Endothelial cell of umbilical vein (primary cell): ENCODE results near the gene HYAL1. TPM values are rescaled to one million over a fixed set of nuclear protein-coding genes. Genes with fewer than 3 reads are reported as not detected.

ENCODE experiments used
- BruUV-seq: library from RNA; stranded (reverse); fragments of 400-500 nt; replicated peaks from 2 replicates; lab custom pipeline; 2021; lab: Mats Ljungman, UMichigan
- CTCF ChIA-PET: fragments of 300-600, 350-600 bp; sonication (Branson Sonifier 250); formaldehyde crosslinking; loops from one replicate; lab custom pipeline; 2021; ENCODE audit warnings: antibody characterized with exemption, inconsistent platforms; lab: Charles Lee
- POLR2A ChIA-PET: fragments of 300-600, 350-600 bp; sonication (Branson Sonifier 250); formaldehyde crosslinking; loops from one replicate; lab custom pipeline; 2021; ENCODE audit warnings: antibody characterized with exemption, inconsistent platforms; lab: Charles Lee
- DNase-seq: peaks from one replicate; pipeline ENCODE4 v3.0.0-alpha.2; 2011; ENCODE audit warnings: low read depth, low spot score
- FAIRE-seq: peaks from 2 replicates; lab custom pipeline; 2011; peaks lifted over from hg19 to GRCh38; lab: Jason Lieb, UNC
- H2AFZ ChIP-seq: 2 replicates; pipeline ENCODE4 v1.6.0; 2012; ENCODE audit warnings: low read depth, low read length, control low read depth, inconsistent platforms
- H3K27ac ChIP-seq: 2 replicates; pipeline ENCODE4 v1.5.1; 2011; ENCODE audit warnings: low read depth, mild to moderate bottlenecking, control low read depth, low read length, moderate library complexity; ENCODE audit not compliant: insufficient read depth
- H3K27me3 ChIP-seq, 2 experiments: 2 replicates each; pipeline versions ENCODE4 v1.6.0 to v1.6.1; 2011; ENCODE audit warnings: low read length in 2 of 2, mixed read lengths in 1 of 2; ENCODE audit not compliant: control insufficient read depth in 2 of 2, insufficient read depth in 2 of 2
- H3K36me3 ChIP-seq, 2 experiments: 2 replicates in 1 of 2; 3 replicates in 1 of 2; pipeline ENCODE4 v1.5.1; 2011; ENCODE audit warnings: low read length in 2 of 2, mild to moderate bottlenecking in 1 of 2, moderate library complexity in 1 of 2; ENCODE audit not compliant: control insufficient read depth in 2 of 2, insufficient read depth in 2 of 2; ENCODE audit errors: extremely low read depth in 1 of 2
- H3K4me1 ChIP-seq: 3 replicates; pipeline ENCODE4 v1.5.1; 2011; ENCODE audit warnings: mild to moderate bottlenecking, low read length; ENCODE audit not compliant: control insufficient read depth, insufficient read depth; ENCODE audit errors: extremely low read depth
- H3K4me2 ChIP-seq: 2 replicates; pipeline ENCODE4 v1.6.1; 2011; ENCODE audit warnings: low read length, control low read depth, mixed read lengths; ENCODE audit not compliant: insufficient read depth
- H3K4me3 ChIP-seq, 3 experiments: fragments of 200-600 bp in 1 of 3; sonication (generic), shearing (Covaris generic) in 1 of 3; replicated peaks in 1 of 3; 2 replicates each; pipeline ENCODE4 v1.5.1; 2011 to 2016; ENCODE audit warnings: control low read depth in 3 of 3, low read length in 3 of 3, mild to moderate bottlenecking in 2 of 3, inconsistent platforms in 1 of 3, low read depth in 1 of 3, moderate library complexity in 1 of 3; ENCODE audit not compliant: insufficient read depth in 1 of 3
- H3K79me2 ChIP-seq: 2 replicates; pipeline ENCODE4 v1.6.0; 2012; ENCODE audit warnings: low read length, inconsistent platforms; ENCODE audit not compliant: control insufficient read depth, insufficient read depth
- H3K9ac ChIP-seq: replicated peaks from 2 replicates; pipeline ENCODE3; 2011; ENCODE audit warnings: low read length, control low read depth; ENCODE audit not compliant: insufficient read depth; ENCODE audit errors: extremely low read depth
- H3K9me1 ChIP-seq: replicated peaks from 3 replicates; pipeline ENCODE4 v1.6.0; 2011; ENCODE audit warnings: mild to moderate bottlenecking, low read length; ENCODE audit not compliant: control insufficient read depth, insufficient read depth; ENCODE audit errors: extremely low read depth
- H3K9me3 ChIP-seq: replicated peaks from 2 replicates; pipeline ENCODE4 v1.5.1; 2012; ENCODE audit warnings: low read length, inconsistent platforms; ENCODE audit not compliant: control insufficient read depth, insufficient read depth
- H4K20me1 ChIP-seq: replicated peaks from 2 replicates; pipeline ENCODE3; 2011; ENCODE audit warnings: mild to moderate bottlenecking, low read length; ENCODE audit not compliant: control insufficient read depth, insufficient read depth; ENCODE audit errors: extremely low read depth
- EZH2 ChIP-seq: IDR thresholded peaks from 2 replicates; pipeline ENCODE4 v1.6.1; 2012; ENCODE audit warnings: borderline replicate concordance, low read depth, mild to moderate bottlenecking, moderate library complexity, low read length, inconsistent platforms; ENCODE audit not compliant: severe bottlenecking
- FOS ChIP-seq: IDR thresholded peaks from 2 replicates; pipeline ENCODE4 v1.6.1; 2011; ENCODE audit warnings: mild to moderate bottlenecking, low read length, moderate library complexity, borderline replicate concordance; ENCODE audit not compliant: insufficient read depth
- GATA2 ChIP-seq: IDR thresholded peaks from 2 replicates; pipeline ENCODE4 v1.7.0; 2011; ENCODE audit warnings: low read depth, mild to moderate bottlenecking, moderate library complexity, mixed read lengths, low read length; ENCODE audit not compliant: insufficient read length, insufficient read depth
- JUN ChIP-seq: IDR thresholded peaks from 2 replicates; pipeline ENCODE4 v1.6.1; 2011; ENCODE audit warnings: borderline replicate concordance, low read depth; ENCODE audit not compliant: insufficient read length, insufficient read depth
- MAX ChIP-seq: IDR thresholded peaks from 2 replicates; pipeline ENCODE4 v1.6.1; 2011; ENCODE audit not compliant: insufficient read depth, insufficient read length
- MYC ChIP-seq: IDR thresholded peaks from one replicate; pipeline ENCODE4 v1.6.1; 2011; ENCODE audit warnings: mild to moderate bottlenecking, low read depth, low read length
- POLR2A ChIP-seq: IDR thresholded peaks from 2 replicates; pipeline ENCODE4 v1.6.1; 2012; ENCODE audit warnings: low read depth, mild to moderate bottlenecking, control low read depth, low read length
- POLR2AphosphoS5 ChIP-seq: IDR thresholded peaks from 2 replicates; pipeline ENCODE4 v1.6.1; 2012; ENCODE audit warnings: low read depth, mild to moderate bottlenecking, control low read depth, low read length, moderate library complexity; ENCODE audit not compliant: insufficient read depth
- dilution Hi-C: fragments of 300-500 bp; cut with MboI; formaldehyde crosslinking; loops from one replicate; pipeline ENCODE4 v1.15.0; 2019; ENCODE audit warnings: low sequenced_read_pairs; ENCODE audit not compliant: extremely low pct_ligation_motif_present
- intact Hi-C: fragments of 100-400 bp; cut with micrococcal nuclease; formaldehyde crosslinking; loops from one replicate; pipeline ENCODE4 v1.10.0; 2022
- polyA plus RNA-seq, 4 experiments: library from polyadenylated mRNA; depleted of rRNA in 3 of 4; stranded (reverse) in 3 of 4; unstranded in 1 of 4; fragments of >200 nt; gene quantifications; 2 replicates each; pipeline versions ENCODE4 v1.2.1 to v1.2.3, GENCODE V29; 2011 to 2012; ENCODE audit warnings: missing spikeins in 1 of 4
- total RNA-seq: library from RNA; stranded (reverse); gene quantifications from 2 replicates; pipeline ENCODE4 v1.2.3, GENCODE V29; 2021
- TF ChIP-seq, protein P1 (sequence below), 2 donors: IDR thresholded peaks; 1 replicate in 1 of 2; 2 replicates in 1 of 2; pipeline ENCODE4 v1.5.1; 2011; ENCODE audit warnings: low read length in 2 of 2, mild to moderate bottlenecking in 2 of 2, moderate library complexity in 2 of 2, control low read depth in 1 of 2, inconsistent platforms in 1 of 2, low read depth in 1 of 2; ENCODE audit not compliant: insufficient read depth in 1 of 2; ENCODE audit errors: extremely low read depth in 1 of 2

HYAL1 gene
- total and polyA plus RNA-seq, 2 donors (not counting 3 experiments of a cell fraction or from before 2014, with no cell fraction given): 2.2 to 3.3 TPM

GRCh38 chr3:50338965-50339364 lies 35.6 kb upstream of the HYAL1 start:
- FAIRE-seq: no peak
- POLR2A ChIA-PET: interaction anchor here (6.1 kb wide), 1 partner anchor 17 kb away, joined by 38 read pairs; the partner anchor contains the start of gene HYAL2
- H3K4me3 ChIP-seq: no peak overlapping the region

GRCh38 chr3:50337175-50337861 lies 33.9 kb upstream of the HYAL1 start:
- H3K9me1 ChIP-seq: no peaks in the 10 kb centered on the region
- FAIRE-seq (peak; percentile 99), DNase-seq (peak; percentile 99)
- peak overlapping the region; percentile 95 for H3K27ac ChIP-seq
- H3K36me3 ChIP-seq: no peaks in the 10 kb centered on the region
- peak overlapping the region; percentile 63 for H2AFZ ChIP-seq
- H3K9ac ChIP-seq: peak overlapping the region; percentile 92
- peak overlapping the region; percentile 55 for H3K4me2 ChIP-seq
- no peaks in the 10 kb centered on the region for H4K20me1 ChIP-seq
- dilution Hi-C loops: no loop called here
- no TSS peak for BruUV-seq
- no peaks in the 10 kb centered on the region for H3K9me3 ChIP-seq
- peaks cover 47% of the 10 kb centered on the region for H3K79me2 ChIP-seq
- ChIA-PET CTCF (interaction anchor here (0.9 to 5.0 kb wide), 10 partner anchors 9 to 274 kb away, joined by 3 to 66 read pairs (median 8); partner anchors contain the start of genes CISH, CYB561D2, HYAL2 and HYAL3), POLR2A (interaction anchor here (0.6 to 6.1 kb wide), 3 partner anchors 9 to 29 kb away, joined by 3 to 38 read pairs (median 8); partner anchors contain the start of genes HYAL2 and TUSC2)
- H3K4me1 ChIP-seq: peaks cover 43% of the 10 kb centered on the region
- H3K4me3 ChIP-seq: peak overlapping the region; percentile 85 to 93 (median 90)
- TF ChIP-seq, protein P1, sequence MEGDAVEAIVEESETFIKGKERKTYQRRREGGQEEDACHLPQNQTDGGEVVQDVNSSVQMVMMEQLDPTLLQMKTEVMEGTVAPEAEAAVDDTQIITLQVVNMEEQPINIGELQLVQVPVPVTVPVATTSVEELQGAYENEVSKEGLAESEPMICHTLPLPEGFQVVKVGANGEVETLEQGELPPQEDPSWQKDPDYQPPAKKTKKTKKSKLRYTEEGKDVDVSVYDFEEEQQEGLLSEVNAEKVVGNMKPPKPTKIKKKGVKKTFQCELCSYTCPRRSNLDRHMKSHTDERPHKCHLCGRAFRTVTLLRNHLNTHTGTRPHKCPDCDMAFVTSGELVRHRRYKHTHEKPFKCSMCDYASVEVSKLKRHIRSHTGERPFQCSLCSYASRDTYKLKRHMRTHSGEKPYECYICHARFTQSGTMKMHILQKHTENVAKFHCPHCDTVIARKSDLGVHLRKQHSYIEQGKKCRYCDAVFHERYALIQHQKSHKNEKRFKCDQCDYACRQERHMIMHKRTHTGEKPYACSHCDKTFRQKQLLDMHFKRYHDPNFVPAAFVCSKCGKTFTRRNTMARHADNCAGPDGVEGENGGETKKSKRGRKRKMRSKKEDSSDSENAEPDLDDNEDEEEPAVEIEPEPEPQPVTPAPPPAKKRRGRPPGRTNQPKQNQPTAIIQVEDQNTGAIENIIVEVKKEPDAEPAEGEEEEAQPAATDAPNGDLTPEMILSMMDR (IDR thresholded peaks at IDR 0.05; ENCODE audit: extremely low read depth in 1 of 2, insufficient read depth in 1 of 2, low read depth in 1 of 2, low read length in 2 of 2): no peak
- TF ChIP-seq POLR2AphosphoS5 (peak; percentile 70), MAX (peak; percentile 51), POLR2A (peak; percentile 63), FOS (no peak), JUN (peak; percentile 58), MYC (no peak), GATA2 (no peak), EZH2 (no peak)
- H3K27me3 ChIP-seq: no peaks in the 10 kb centered on the region
- intact Hi-C loops: loop anchor here (1.0 kb wide), 2 partner anchors 9 to 38 kb away; partner anchors contain the start of genes HYAL3, NAA80 and TUSC2

More at GRCh38 chr3:50338965-50339364, 35.6 kb upstream of the HYAL1 start:
- Histone ChIP-seq H3K9me3 (no peaks in the 10 kb centered on the region), H3K9me1 (no peaks in the 10 kb centered on the region), H3K79me2 (peaks cover 32% of the 10 kb centered on the region), H3K9ac (no peak overlapping the region), H3K4me2 (no peak overlapping the region), H3K27ac (no peak overlapping the region), H4K20me1 (no peaks in the 10 kb centered on the region), H3K36me3 (no peaks in the 10 kb centered on the region), H3K4me1 (peaks cover 34% of the 10 kb centered on the region), H3K27me3 (no peaks in the 10 kb centered on the region), H2AFZ (no peak overlapping the region)
- BruUV-seq: no TSS peak
- CTCF ChIA-PET: interaction anchor here (2.4 kb wide), 1 partner anchor 15 kb away, joined by 6 read pairs; the partner anchor contains the start of gene HYAL2
- no peak for TF ChIP-seq POLR2AphosphoS5
- dilution Hi-C loops (no loop called here), intact Hi-C loops (no loop called here)
- DNase-seq: no peak
